Measurements from ENCODE around the gene HOXD3. TPM values are rescaled to one million over a fixed set of nuclear protein-coding genes. Genes with fewer than 3 reads are reported as not detected.

HOXD3 gene
- polyA plus RNA-seq, 1 experiment = not detected

- no peak for TF ChIP-seq CTCF (IDR thresholded peaks at IDR 0.05; ENCODE audit: low read depth, low read length)
- no peak for DNase-seq (ENCODE audit: low read depth, low spot score)
- Histone ChIP-seq H3K27ac (ENCODE audit: low read depth, low read length) (no peak overlapping the region), H3K9me3 (ENCODE audit: control insufficient read depth, insufficient read depth, low read length) (peaks cover 10% of the 10 kb centered on the region), H3K4me3 (ENCODE audit: low read depth, low read length) (no peak overlapping the region), H3K27me3 (ENCODE audit: control insufficient read depth, insufficient read depth, low read length) (peaks cover 88% of the 10 kb centered on the region)
- CTCF ChIA-PET = interaction anchor here (1.0 to 5.0 kb wide), 3 partner anchors 321 to 518 kb away, joined by 4 to 31 read pairs (median 5); no protein-coding TSS in a partner anchor
- POLR2A ChIA-PET = no interaction called here
Measured at GRCh38 chr2:176134035-176134434, 23.1 kb upstream of the HOXD3 start.

DNA sequence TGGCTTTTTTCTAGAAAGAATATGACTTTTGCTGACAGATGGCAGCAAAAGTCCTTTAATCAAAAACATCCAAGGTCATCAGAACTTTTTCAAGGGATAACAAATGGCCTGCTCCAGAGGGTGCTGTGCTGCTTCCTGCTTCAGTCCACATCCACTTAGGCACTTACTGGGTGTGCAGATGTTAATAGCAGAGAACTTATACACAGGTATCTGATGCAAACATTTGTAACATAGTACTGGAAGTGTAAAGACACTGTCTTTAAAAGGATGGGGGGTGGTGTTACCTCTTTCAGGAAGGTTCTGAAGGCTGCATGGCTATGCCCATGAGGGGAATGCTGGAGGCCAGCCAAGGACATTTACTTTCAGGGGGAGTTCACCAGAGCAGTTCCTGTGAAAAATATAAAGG, 22.1 kb upstream of the HOXD3 start:
- no peak for TF ChIP-seq CTCF (IDR thresholded peaks at IDR 0.05; ENCODE audit: low read depth, low read length)
- peaks cover 90% of the 10 kb centered on the region for H3K27me3 ChIP-seq (ENCODE audit: control insufficient read depth, insufficient read depth, low read length)
- CTCF ChIA-PET = no interaction called here
- H3K4me3 ChIP-seq (ENCODE audit: low read depth, low read length) = no peak overlapping the region
- peaks cover 8% of the 10 kb centered on the region for H3K9me3 ChIP-seq (ENCODE audit: control insufficient read depth, insufficient read depth, low read length)
- POLR2A ChIA-PET = no interaction called here
- no peak overlapping the region for H3K27ac ChIP-seq (ENCODE audit: low read depth, low read length)
- DNase-seq (ENCODE audit: low read depth, low spot score) = no peak

DNA sequence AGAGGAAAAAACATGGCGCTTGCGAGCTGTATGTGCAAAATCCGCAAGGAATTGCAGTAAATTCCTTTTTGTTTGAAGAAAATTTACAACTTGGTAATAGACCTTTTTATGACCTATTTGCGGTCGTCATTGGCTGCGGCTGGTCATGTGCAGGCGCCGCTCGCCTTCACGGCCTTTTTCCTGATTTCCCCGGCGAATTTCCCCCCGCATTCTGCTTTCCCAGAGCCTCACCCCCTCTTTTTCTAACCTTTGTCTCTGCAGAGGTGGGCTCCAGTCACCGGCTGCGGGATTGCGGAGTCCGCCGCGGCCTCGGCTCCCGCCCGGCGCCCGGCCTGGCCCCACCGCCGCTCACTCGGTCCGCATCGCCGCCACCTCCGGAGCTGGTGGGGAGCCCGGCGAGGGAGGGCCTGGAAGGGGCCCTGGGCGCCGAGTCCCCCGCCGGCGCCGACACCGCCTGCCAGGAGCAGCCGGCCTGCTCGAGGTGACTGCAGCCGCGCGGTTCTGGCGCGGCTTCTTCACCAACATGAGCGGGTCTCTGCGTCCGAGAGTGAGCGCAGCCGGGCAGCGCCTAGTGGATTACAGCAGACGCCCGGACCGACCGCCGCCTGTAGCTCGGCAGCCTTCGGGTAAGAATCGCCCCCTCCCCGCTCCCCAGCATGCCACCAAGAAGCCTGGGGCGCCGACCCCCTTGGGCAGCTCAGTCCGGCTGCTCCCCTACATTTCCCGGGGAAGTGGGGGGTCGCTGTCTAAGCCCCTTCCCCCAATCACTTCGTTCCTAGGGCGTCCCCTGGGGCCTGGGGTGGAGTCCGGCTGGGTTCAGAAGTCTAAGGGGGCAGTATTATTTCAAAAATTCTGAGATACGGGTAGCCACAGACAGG, 20.5 kb upstream of the HOXD3 start:
- Histone ChIP-seq H3K27ac (ENCODE audit: low read depth, low read length) (no peak overlapping the region), H3K9me3 (ENCODE audit: control insufficient read depth, insufficient read depth, low read length) (peaks cover 13% of the 10 kb centered on the region), H3K4me3 (ENCODE audit: low read depth, low read length) (0 out of 2 replicates have a peak overlapping the region, but pooled peaks have one; percentile 10), H3K27me3 (ENCODE audit: control insufficient read depth, insufficient read depth, low read length) (peaks cover 93% of the 10 kb centered on the region)
- CTCF ChIA-PET = interaction anchor here (2.4 to 6.5 kb wide), 3 partner anchors 9 to 500 kb away, joined by 9 to 89 read pairs (median 37); no protein-coding TSS in a partner anchor
- no peak for TF ChIP-seq CTCF (IDR thresholded peaks at IDR 0.05; ENCODE audit: low read depth, low read length)
- POLR2A ChIA-PET = no interaction called here
- no peak for DNase-seq (ENCODE audit: low read depth, low spot score)

DNA sequence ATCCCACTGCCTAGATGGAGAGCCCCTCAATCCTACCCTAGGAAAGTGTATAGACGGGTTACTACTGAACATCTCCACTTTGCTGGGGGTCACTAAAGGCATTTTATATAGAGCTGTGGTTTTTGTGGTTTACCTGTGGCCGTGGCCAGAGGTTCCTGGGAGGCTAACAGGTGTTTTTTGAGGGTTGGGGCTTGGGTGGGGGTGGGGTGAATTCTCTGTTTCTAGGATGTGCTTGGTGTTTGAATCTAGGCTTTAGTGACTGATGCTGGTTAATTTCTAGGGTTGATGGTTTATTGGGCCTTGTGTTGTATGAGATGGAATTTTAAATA, 19.9 kb upstream of the HOXD3 start:
- DNase-seq (ENCODE audit: low read depth, low spot score) = no peak
- Histone ChIP-seq H3K4me3 (ENCODE audit: low read depth, low read length) (no peak overlapping the region), H3K27me3 (ENCODE audit: control insufficient read depth, insufficient read depth, low read length) (peaks cover 92% of the 10 kb centered on the region), H3K27ac (ENCODE audit: low read depth, low read length) (no peak overlapping the region), H3K9me3 (ENCODE audit: control insufficient read depth, insufficient read depth, low read length) (peaks cover 13% of the 10 kb centered on the region)
- ChIA-PET POLR2A (no interaction called here), CTCF (interaction anchor here (2.4 to 6.5 kb wide), 4 partner anchors 10 to 516 kb away, joined by 9 to 89 read pairs (median 61); no protein-coding TSS in a partner anchor)
- no peak for TF ChIP-seq CTCF (IDR thresholded peaks at IDR 0.05; ENCODE audit: low read depth, low read length)

DNA sequence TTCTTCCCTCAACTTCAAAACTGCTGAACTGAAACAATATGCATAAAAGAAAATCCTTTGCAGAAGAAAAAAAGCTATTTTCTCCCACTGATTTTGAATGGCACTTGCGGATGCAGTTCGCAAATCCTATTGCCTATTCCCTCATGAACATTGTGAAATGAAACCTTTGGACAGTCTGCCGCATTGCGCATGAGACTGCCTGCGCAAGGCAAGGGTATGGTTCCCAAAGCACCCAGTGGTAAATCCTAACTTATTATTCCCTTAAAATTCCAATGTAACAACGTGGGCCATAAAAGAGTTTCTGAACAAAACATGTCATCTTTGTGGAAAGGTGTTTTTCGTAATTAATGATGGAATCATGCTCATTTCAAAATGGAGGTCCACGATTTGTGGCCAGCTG, 19.2 kb upstream of the HOXD3 start:
- H3K27ac ChIP-seq (ENCODE audit: low read depth, low read length) = no peak overlapping the region
- POLR2A ChIA-PET = no interaction called here
- no peak overlapping the region for H3K4me3 ChIP-seq (ENCODE audit: low read depth, low read length)
- peaks cover 89% of the 10 kb centered on the region for H3K27me3 ChIP-seq (ENCODE audit: control insufficient read depth, insufficient read depth, low read length)
- no peak for DNase-seq (ENCODE audit: low read depth, low spot score)
- CTCF ChIA-PET = interaction anchor here (2.4 to 6.5 kb wide), 5 partner anchors 11 to 515 kb away, joined by 9 to 89 read pairs (median 55); no protein-coding TSS in a partner anchor
- TF ChIP-seq CTCF (IDR thresholded peaks at IDR 0.05; ENCODE audit: low read depth, low read length) = no peak
- peaks cover 13% of the 10 kb centered on the region for H3K9me3 ChIP-seq (ENCODE audit: control insufficient read depth, insufficient read depth, low read length)
